Stomach smooth muscle (tissue), 2 donors: ENCODE results near the gene MRPS27.

Experiments used
- H3K27ac ChIP-seq: one replicate; pipeline ENCODE4 v1.7.0; 2013; ENCODE audit warnings: mild to moderate bottlenecking, low read length, inconsistent platforms
- H3K27me3 ChIP-seq, 2 donors: one replicate each; pipeline ENCODE4 v1.7.0; 2013; ENCODE audit warnings: low read length in 2 of 2; ENCODE audit not compliant: insufficient read depth in 2 of 2, control insufficient read depth in 1 of 2
- H3K36me3 ChIP-seq, 2 donors: one replicate each; pipeline ENCODE4 v1.7.0; 2013; ENCODE audit warnings: low read length in 2 of 2; ENCODE audit not compliant: control insufficient read depth in 2 of 2, insufficient read depth in 2 of 2
- H3K4me1 ChIP-seq: one replicate; pipeline ENCODE4 v1.7.0; 2013; ENCODE audit warnings: low read length; ENCODE audit not compliant: control insufficient read depth, insufficient read depth
- H3K4me3 ChIP-seq, 2 donors: one replicate each; pipeline ENCODE4 v1.7.0; 2013; ENCODE audit warnings: low read length in 2 of 2
- H3K9ac ChIP-seq, 2 donors: one replicate each; pipeline ENCODE4 v1.7.0; 2013; ENCODE audit warnings: low read length in 2 of 2, mild to moderate bottlenecking in 1 of 2
- H3K9me3 ChIP-seq, 2 donors: one replicate each; pipeline ENCODE4 v1.7.0; 2013; ENCODE audit warnings: low read length in 2 of 2; ENCODE audit not compliant: control insufficient read depth in 2 of 2
- donor health status: healthy.
- donor health status: Pancreatic carcinoma.

The MRPS27 gene

DNA sequence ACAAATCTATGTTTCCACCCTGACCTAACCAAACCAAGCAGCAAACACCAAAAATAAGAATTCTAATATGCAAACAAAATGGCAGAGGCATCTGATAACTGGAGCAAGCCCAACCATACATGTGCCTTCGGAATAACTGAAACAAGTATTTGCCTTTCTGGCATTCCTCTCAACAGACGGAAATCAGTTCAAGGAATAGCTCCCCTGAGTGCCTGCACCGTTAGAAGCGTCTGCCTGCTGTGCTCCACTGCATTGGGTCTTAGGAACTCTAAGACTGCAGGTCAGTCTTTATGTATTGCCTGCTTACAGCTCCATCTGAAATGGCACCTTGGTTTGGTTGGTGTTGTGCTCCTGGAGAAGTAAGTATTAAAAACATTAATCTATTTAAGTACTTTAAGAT, 98.5 kb downstream of the MRPS27 start:
- H3K4me3 ChIP-seq, result no peak overlapping the region
- no peak overlapping the region for H3K9ac ChIP-seq
- H3K9me3 ChIP-seq, result no peaks in the 10 kb centered on the region
- H3K27me3 ChIP-seq, result no peaks in the 10 kb centered on the region
- H3K27ac ChIP-seq, result no peak overlapping the region
- H3K36me3 ChIP-seq, result peaks cover 40 to 58% of the 10 kb centered on the region in 2 donors
- no peaks in the 10 kb centered on the region for H3K4me1 ChIP-seq

DNA sequence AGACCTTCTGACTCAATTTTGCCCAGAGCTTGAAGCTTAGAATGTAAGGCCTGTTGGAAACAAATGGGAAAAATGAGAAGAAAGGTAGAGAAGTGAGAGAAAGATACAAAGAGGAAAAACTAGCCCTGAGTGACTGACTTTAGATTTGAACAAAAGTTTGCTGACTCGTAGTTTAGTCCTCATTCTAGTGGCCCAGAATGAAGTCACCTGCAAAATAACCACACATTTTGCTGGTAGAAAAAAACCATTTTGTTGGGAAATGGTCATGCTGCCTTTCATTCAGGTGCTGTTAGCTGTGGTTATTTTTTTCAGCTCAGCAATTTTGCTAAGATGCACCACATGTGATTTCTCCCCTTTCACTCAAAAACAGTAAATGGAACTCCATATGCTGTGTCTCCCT, 98.9 kb downstream of the MRPS27 start:
- H3K4me3 ChIP-seq, result no peak overlapping the region
- H3K9me3 ChIP-seq, result no peaks in the 10 kb centered on the region
- no peaks in the 10 kb centered on the region for H3K27me3 ChIP-seq
- H3K27ac ChIP-seq, result no peak overlapping the region
- H3K4me1 ChIP-seq, result no peaks in the 10 kb centered on the region
- no peak overlapping the region for H3K9ac ChIP-seq
- peaks cover 40 to 57% of the 10 kb centered on the region in 2 donors for H3K36me3 ChIP-seq

DNA sequence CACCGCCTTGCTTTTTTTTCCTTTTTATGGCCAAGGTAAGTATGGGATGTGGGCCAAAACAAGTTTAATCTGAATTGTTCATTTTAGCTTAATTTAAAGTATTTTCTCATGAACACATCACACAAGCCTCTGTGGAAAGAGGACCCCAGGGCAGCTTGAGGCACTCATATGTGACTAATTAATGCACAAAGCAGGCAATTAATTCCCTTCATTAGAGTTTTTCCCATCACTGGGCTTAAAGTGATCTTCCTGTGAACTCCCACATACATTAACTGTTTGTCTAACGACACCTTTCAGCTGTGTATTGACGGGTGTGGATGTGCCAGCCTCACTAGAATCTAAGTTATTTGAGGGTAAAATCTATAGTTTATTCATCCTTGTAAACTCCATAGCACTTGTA, 103.3 kb downstream of the MRPS27 start:
- Histone ChIP-seq H3K27ac (no peak overlapping the region), H3K4me3 (no peak overlapping the region), H3K4me1 (no peaks in the 10 kb centered on the region), H3K9me3 (no peaks in the 10 kb centered on the region), H3K27me3 (no peaks in the 10 kb centered on the region), H3K9ac (no peak overlapping the region), H3K36me3 (peaks cover 14 to 32% of the 10 kb centered on the region in 2 donors)

DNA sequence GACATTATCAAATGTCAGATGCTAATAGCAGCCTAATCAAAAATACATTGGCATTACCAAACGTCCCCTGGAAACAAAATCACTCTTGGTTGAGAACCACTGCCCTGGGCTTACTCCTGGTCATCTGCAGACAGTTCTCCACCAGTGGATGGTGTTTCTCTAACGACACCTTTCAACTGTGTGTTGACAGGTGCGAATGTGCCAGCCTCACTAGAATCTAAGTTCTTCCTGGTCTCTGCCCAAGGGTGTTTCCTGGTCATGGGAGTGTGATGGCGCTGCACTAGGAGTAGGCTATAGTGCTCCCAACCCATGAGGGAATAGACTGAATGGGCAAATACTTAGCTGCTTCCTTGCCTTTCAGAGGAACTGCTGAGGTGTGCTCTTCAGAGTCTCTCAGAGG, 105.9 kb downstream of the MRPS27 start:
- Histone ChIP-seq H3K27ac (no peak overlapping the region), H3K4me3 (no peak overlapping the region), H3K4me1 (peaks cover 3% of the 10 kb centered on the region), H3K36me3 (peaks cover 0 to 15% of the 10 kb centered on the region in 2 donors), H3K9ac (no peak overlapping the region), H3K9me3 (no peaks in the 10 kb centered on the region), H3K27me3 (no peaks in the 10 kb centered on the region)

DNA sequence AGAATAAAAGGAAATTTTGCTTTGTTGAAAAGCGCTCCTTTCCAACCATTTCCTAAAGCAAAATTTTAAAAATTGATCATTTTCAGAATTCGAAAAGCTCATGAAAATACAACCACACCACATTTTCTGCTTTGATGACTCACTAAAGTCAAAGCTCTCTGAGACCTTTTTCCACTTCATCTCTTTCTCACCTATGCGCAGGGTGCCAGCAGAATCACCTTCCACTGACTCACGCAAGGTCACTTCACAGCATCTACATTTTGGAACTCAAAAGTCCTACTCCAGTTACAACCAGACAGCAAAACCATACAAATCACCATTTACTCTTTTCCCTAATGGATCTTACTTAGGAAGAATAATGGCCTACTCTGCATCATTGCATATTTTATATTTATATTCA, 106.6 kb downstream of the MRPS27 start:
- no peak overlapping the region for H3K27ac ChIP-seq
- no peak overlapping the region for H3K9ac ChIP-seq
- no peak overlapping the region for H3K4me3 ChIP-seq
- H3K9me3 ChIP-seq, result no peaks in the 10 kb centered on the region
- H3K4me1 ChIP-seq, result peaks cover 3% of the 10 kb centered on the region
- H3K27me3 ChIP-seq, result no peaks in the 10 kb centered on the region
- H3K36me3 ChIP-seq, result peaks cover 0 to 10% of the 10 kb centered on the region in 2 donors

DNA sequence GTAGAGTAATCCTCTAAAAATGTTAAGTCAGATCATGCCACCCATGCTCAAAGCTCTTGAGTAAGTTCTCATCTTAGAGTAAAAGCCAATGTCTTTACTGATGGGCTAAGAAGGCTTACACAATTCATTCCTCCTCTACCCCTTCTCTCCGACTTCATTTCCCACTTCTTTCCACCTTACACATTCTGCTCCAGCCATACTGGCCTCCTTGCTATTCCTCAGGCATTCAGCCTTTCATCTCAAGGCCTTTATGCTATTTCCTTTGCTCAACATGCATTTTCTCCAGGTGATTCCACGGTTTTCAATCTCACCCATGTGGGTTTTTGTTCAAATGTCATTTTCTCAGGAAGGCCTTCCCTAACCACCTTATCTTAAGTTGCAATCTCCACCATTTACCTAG, 107.9 kb downstream of the MRPS27 start:
- Histone ChIP-seq H3K36me3 (peaks cover 4 to 8% of the 10 kb centered on the region in 2 donors), H3K27ac (no peak overlapping the region), H3K9me3 (no peaks in the 10 kb centered on the region), H3K4me3 (no peak overlapping the region), H3K4me1 (peaks cover 3% of the 10 kb centered on the region), H3K9ac (no peak overlapping the region), H3K27me3 (no peaks in the 10 kb centered on the region)

DNA sequence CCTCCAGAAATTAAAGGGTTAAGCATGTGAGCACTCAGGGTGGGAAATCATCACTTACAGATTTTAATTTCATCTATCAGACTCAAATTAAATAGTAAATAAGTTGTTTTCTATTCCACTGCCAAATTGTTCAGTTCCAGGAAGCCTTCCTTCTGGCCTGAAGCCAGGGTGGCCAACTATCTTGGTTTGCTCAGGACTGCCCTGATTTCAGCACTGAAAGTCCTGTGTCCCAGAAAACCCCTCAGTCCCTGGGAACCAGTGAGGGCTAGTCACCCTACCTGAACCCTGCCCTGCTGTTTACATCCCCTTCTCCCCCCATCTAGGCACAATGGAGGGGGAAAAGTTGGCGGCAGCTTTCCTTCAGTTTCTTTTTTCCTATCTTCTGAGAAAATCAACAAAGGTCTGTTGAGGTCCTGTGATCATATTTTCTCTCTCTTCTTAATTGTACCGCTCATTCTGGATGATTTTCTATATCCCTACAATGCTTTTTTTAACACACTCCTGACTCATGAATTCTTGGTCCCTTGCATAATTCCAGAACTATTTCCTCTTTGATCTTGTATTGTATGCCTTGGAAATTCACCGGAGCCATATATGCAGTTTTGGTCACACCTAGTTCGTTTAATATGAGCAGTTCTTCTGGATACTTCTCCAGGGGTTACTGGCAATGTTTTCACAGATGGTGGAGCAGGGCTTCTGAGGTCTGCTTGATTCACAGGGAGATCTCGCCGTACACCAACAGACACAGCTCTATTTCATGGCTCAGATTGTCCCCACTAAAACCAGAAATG, 109.0 kb downstream of the MRPS27 start:
- H3K36me3 ChIP-seq, result peaks cover 10 to 11% of the 10 kb centered on the region in 2 donors
- no peak overlapping the region for H3K9ac ChIP-seq
- H3K27me3 ChIP-seq, result no peaks in the 10 kb centered on the region
- no peaks in the 10 kb centered on the region for H3K9me3 ChIP-seq
- no peak overlapping the region for H3K27ac ChIP-seq
- peak overlapping the region in 1 of 2 donors; percentile 44 for H3K4me3 ChIP-seq
- peaks cover 3% of the 10 kb centered on the region for H3K4me1 ChIP-seq

DNA sequence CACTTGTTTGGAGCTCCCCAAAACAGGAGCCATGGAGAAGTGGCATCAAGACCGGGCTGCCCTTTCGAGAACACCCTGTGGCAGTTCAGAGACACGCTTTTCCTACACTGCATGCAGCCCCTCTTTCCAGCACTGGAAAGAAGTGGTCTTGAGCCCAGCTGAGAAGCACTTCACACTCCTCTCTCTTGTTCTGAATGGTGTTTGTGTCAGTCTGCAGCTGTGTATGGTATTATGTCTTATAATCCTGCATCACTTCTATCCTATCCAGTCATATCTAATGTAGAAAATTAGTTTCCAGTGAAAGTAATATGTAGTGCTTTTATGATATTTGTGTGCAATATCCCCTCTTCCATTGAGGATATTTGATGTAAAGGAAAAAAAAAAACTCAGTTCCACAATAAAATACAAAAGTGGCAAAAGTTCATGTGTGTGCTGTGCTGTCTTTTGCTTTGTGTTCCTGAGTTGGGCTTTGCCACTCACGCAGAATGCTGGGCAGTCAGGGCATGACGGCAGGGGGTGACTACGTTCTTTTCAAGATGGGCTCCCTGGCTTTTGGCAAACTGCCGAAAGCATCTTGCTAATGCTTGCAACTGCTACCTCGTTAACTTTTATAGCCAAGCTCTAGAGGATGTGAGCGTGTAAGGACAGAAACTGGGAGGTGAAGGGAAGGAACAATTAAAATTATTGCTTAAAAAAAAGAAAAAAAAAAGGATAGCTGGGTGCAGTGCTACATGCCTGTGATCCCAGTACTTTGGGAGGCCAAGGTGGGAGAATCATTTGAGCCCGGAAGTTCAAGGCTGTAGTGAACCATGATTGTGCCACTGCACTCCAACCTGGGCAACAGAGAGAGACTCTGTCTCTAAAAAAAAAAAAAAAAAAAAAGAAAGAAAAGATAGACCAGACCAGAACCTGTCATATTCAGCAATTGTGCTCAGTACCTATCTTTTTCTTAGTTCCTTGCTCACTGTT, 110.6 kb downstream of the MRPS27 start:
- Histone ChIP-seq H3K4me3 (no peak overlapping the region), H3K27ac (no peak overlapping the region), H3K9me3 (no peaks in the 10 kb centered on the region), H3K4me1 (peaks cover 3% of the 10 kb centered on the region), H3K9ac (no peak overlapping the region), H3K27me3 (no peaks in the 10 kb centered on the region), H3K36me3 (peaks cover 22 to 27% of the 10 kb centered on the region in 2 donors)

DNA sequence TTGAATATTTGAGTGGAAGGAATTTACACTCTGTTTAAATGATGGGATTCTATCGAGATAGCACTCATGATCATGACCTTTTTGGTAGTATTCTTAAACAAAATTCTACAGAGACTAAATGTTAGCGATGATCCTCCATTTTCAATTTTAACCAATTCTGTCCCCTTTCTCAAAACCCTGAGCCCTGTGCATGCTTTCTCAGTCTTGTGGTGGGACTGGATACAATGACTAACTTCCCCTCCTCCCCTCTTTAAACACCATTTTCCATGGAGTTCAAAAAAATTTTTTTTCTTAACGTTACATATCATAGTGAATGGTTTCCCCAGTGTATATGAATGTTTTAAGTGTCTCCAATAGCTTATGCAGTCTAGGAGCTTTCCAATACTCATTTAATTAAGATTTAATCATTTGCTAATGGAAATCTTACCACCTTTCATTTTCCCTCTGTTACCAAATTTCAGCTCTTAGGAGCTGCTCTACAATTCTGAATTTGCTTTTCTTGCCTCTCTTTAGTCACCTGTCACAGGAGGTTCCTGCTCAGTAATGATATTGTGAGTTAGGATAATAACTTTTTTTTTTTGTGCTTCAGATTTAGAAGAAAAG, 111.6 kb downstream of the MRPS27 start:
- Histone ChIP-seq H3K9ac (no peak overlapping the region), H3K27ac (no peak overlapping the region), H3K4me1 (peaks cover 3% of the 10 kb centered on the region), H3K27me3 (no peaks in the 10 kb centered on the region), H3K36me3 (peaks cover 30 to 35% of the 10 kb centered on the region in 2 donors), H3K4me3 (no peak overlapping the region), H3K9me3 (no peaks in the 10 kb centered on the region)

DNA sequence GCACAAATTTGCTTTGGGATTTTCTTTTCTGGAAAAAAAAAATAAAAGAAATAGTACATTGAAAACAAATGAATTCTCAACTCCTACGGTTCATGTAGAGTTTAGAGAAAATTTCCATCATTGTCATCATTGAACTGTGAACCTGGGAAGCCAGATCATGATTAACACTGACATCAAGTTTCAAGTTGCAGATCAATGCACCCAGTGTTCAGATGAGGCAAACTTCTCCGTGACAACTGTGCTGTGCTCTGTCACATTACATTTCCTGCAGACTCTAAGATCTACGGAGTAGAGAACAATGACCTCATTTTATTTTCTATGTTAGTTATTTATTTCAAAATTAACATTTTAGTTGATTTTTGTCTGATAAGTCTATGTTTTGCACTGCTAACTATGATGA, 113.0 kb downstream of the MRPS27 start:
- H3K4me3 ChIP-seq, result no peak overlapping the region
- H3K4me1 ChIP-seq, result peaks cover 3% of the 10 kb centered on the region
- no peak overlapping the region for H3K27ac ChIP-seq
- H3K9me3 ChIP-seq, result no peaks in the 10 kb centered on the region
- no peak overlapping the region for H3K9ac ChIP-seq
- no peaks in the 10 kb centered on the region for H3K27me3 ChIP-seq
- H3K36me3 ChIP-seq, result peaks cover 34 to 38% of the 10 kb centered on the region in 2 donors
